DMS 273 (cell line): ENCODE data around the gene ZFR2.
"Not testable (repeated sequence)": the region's sequence is repeated elsewhere in the genome, so short reads cannot be mapped to it uniquely, and the experiment has no call there.

Experiments used
- DNase-seq: peaks from one replicate; lab custom pipeline; 2025; ENCODE audit not compliant: unreplicated experiment; lab: John Stamatoyannopoulos, UW

The ZFR2 gene

GRCh38 chr19:3773814-3774515 lies 94.9 kb downstream of the ZFR2 start:
- DNase-seq, result no peak

- no peak for DNase-seq
Measured at GRCh38 chr19:3771906-3772455, 96.9 kb downstream of the ZFR2 start, which contains the start of gene RAX2. RAX2 (minus strand) TSS chr19:3772228; CDS start chr19:3771742, 486 bp downstream.

GRCh38 chr19:3771000-3771905 lies 97.6 kb downstream of the ZFR2 start:
- DNase-seq, result no peak

GRCh38 chr19:3770136-3770999 lies 98.5 kb downstream of the ZFR2 start:
- no peak for DNase-seq

- no peak for DNase-seq
Measured at GRCh38 chr19:3769494-3769893, 99.3 kb downstream of the ZFR2 start.

GRCh38 chr19:3768748-3769099 lies 100.1 kb downstream of the ZFR2 start:
- DNase-seq, result no peak

GRCh38 chr19:3768015-3768747 lies 100.7 kb downstream of the ZFR2 start:
- DNase-seq, result no peak

GRCh38 chr19:3767050-3767449 lies 101.8 kb downstream of the ZFR2 start:
- DNase-seq, result no peak

- DNase-seq, result no peak
Measured at GRCh38 chr19:3766520-3766919, 102.3 kb downstream of the ZFR2 start.

GRCh38 chr19:3765757-3766156 lies 103.1 kb downstream of the ZFR2 start:
- DNase-seq, result not testable (repeated sequence)

GRCh38 chr19:3765121-3765520 lies 103.7 kb downstream of the ZFR2 start:
- DNase-seq, result no peak

- peak; percentile 100 for DNase-seq
Measured at GRCh38 chr19:3762501-3763459, 106.1 kb downstream of the ZFR2 start, which contains the start of gene MRPL54. MRPL54 (plus strand) TSS chr19:3762682; CDS start chr19:3762701, 19 bp downstream.

- DNase-seq, result no peak
Measured at GRCh38 chr19:3762130-3762473, 106.7 kb downstream of the ZFR2 start.

- peak; percentile 97 for DNase-seq
Measured at GRCh38 chr19:3761382-3762129, 107.3 kb downstream of the ZFR2 start, which contains the start of gene APBA3. APBA3 (minus strand) TSS chr19:3761692; CDS start chr19:3760264, 1,428 bp downstream.

- DNase-seq, result no peak
Measured at GRCh38 chr19:3760871-3761361, 107.9 kb downstream of the ZFR2 start.

GRCh38 chr19:3759482-3760254 lies 109.2 kb downstream of the ZFR2 start:
- DNase-seq, result no peak

- not testable (repeated sequence) for DNase-seq
Measured at GRCh38 chr19:3758297-3758696, 110.5 kb downstream of the ZFR2 start.
